HG03045 (cell line): ENCODE data around the gene SLC9A9.
"Not testable (repeated sequence)": the region's sequence is repeated elsewhere in the genome, so short reads cannot be mapped to it uniquely, and the experiment has no call there.

Experiments used
- ATAC-seq: cut with Tn5 transposase; IDR thresholded peaks from one replicate; pipeline ENCODE4 v1.9.1; 2021; ENCODE audit warnings: mild to moderate bottlenecking, moderate library complexity; ENCODE audit not compliant: unreplicated experiment

Gene SLC9A9

GRCh38 chr3:143847787-143848631 lies at the start of gene SLC9A9:
TSS of gene SLC9A9 (minus strand) at chr3:143848468. CDS start at chr3:143848322, 146 bp downstream.
- ATAC-seq = peak; percentile 86

DNA sequence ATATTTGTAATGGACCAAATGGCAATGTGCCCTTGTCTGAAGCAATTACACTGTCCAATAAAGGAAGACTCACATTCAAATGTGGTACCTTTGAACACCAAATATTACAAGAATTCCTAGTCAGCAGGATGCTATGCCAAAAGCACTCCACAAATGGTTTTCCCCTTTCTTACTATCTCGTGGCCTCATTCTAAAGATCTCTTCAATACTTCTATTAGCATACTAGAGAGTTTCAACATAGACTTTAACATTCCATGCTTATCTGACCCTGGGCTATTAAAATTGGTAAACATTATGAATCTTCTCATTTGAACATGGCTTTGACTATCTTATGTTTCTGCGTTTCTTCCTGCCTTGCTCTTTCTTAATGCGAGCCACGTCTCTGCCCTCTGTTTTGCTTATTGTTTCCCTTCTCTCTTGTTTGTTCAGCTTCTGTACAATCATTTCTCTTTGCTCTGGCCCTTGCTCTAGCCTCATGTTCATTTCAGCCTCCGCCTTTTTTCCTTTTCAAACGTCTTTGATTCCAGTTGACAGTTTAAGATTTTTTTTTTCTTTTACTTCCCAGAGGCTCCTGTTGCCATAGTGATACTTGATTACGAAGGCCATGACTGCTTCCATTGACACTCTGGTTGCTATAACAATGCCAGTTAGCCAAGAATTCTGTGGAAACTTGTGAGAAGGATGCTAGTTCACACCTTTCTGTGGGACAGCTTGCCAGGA lies 49.5 kb upstream of the SLC9A9 start:
- no peak for ATAC-seq

DNA sequence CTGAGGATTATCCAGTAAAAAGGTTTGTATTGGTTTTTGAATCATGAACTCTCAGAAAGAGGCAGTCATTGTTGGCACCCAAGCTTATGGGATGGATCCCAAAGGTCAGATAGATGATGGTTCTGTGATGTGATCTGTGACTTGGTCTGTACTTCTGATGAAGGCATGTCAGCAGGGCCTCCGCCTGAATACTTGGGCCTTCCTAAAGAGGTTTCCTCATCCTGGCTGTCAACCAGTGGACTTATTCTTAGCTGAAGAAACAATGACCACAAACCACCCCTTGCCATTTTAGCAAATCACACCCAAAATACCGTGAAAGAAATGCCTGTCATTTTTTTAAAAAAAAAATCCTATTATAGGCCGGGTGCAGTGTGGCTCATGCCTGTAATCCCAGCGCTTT lies 48.2 kb upstream of the SLC9A9 start:
- ATAC-seq = no peak

- no peak for ATAC-seq
These were observed 47.5 kb upstream of the SLC9A9 start for GRCh38 chr3:143895805-143896204.

DNA sequence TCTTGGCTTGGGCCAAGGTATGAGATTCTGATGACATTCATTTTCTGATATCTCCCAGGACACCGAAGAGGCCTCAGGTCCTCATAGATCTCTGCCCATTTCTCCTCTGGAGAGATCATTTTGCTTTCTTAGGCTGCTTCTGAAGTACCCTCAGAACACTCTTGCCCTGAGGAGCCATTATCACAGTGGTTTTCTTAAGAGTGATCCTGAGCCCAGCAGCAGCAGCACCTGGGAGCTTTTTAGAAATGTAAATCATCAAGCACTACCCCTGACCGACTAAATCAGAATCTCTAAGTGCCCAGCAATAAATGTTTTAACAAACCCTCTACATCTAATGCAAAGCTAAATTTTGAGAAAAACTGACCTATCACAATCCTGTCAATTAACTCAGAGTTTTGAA lies 40.6 kb upstream of the SLC9A9 start:
- no peak for ATAC-seq

DNA sequence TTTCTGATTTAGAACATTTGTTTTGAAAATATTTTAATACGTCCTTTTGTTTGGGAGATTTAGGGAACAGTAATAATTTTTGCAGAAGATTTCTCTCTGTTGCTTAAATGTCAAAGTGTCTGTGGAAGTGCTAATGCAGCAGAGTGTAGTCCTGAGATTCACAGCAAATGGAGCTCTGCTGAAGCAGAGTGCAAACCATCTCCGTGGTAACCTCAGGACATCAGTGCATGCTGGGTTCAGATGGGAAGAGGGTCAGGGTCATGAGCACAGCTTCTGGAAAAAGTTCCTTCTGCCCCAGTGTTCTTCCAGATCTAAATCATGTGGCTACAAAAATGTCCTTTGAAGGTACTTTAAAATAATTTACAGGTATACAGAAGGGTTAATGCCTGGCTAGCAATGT lies 39.9 kb upstream of the SLC9A9 start:
- ATAC-seq = no peak

DNA sequence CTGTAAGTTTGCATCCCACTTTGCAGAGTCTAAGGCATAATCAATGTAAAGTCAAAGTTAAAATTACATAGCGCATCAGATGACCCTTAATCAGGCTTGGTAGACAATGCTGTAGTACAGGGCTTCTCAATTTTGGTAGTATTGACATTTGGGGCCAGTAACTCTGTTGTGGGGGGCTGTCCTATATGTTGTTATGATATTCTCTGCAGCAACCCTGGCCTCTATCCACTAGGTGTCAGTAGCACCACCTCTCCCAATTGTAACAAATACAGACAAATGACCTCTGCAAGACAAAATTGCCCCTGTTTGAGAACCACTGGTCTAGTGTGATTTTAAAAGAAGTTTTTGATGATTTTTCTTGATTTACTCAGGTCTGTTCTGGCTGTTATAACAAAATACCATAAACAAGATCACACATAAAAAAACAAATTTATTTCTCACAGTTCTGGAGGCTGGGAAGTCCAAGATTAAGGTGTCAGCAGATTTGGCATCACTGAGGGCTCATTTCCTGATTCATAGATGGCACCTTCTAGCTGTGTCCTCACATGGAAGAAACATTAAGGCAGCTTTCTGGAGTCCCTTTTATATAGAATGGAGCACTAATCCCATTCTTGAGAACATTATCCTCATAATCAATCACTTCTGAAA lies 37.6 kb upstream of the SLC9A9 start:
- ATAC-seq = peak; percentile 93

GRCh38 chr3:143884861-143885260 lies 36.6 kb upstream of the SLC9A9 start:
- no peak for ATAC-seq

DNA sequence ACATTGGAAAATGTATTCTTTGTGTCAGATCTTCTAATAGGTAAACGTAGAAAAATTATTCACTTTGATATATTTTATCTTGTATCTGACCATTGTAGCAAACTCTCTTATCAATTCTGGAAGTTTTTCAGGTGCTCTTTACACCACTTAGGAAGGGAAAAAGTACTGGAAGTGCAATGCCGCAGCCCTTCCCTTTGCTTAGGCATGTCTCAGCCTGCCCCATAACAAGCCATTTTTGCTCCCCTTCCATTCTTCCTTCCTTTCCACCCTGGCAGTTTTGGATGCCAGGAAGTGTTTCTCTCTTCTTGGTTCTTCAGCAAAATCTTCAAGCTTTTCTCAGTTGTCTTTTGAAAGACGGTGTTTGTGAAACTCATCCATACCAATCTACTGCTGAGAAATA lies 34.9 kb upstream of the SLC9A9 start:
- ATAC-seq = no peak

DNA sequence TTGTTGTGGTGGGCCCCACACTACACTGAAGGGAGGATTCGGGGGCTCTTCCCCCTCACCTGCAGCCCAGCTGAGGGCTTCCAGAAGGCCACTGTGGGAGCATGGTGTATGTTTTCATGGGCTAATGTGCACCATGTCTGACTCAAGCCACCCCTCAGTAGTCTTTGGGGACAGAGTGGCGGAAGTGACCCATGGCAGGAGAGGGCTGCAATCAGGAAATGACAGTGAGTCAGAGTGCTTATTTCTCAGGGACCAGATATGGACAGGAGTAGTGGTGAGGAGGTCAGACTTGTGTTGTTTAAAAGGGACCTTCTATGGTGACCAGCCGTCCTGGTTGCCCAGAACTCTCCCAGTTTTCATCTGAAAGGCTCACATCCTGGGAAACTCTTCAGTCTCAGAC lies 32.8 kb upstream of the SLC9A9 start:
- no peak for ATAC-seq

- ATAC-seq = no peak
These were observed 27.3 kb upstream of the SLC9A9 start for GRCh38 chr3:143875546-143875945.

DNA sequence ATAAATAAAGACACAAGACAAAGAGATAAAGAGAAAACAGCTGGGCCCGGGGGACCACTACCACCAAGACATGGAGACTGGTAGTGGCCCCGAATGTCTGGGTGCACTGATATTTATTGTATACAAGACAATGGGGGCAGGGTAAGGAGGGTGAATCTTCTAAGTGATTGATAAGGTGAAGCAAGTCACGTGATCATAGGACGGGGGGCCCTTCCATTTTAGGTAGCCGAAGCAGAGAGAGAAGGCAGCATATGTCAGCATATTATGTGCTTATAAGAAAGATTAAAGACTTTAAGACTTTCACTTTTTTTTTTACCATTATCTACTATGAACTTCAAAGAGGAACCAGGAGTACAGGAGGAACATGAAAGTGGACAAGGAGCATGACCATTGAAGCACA lies 25.3 kb upstream of the SLC9A9 start:
- ATAC-seq = not testable (repeated sequence)

- ATAC-seq = no peak
These were observed 17.0 kb upstream of the SLC9A9 start for GRCh38 chr3:143865302-143865701.

GRCh38 chr3:143859465-143860203 lies 11.4 kb upstream of the SLC9A9 start:
- no peak for ATAC-seq

- no peak for ATAC-seq
These were observed 8.1 kb upstream of the SLC9A9 start for GRCh38 chr3:143856252-143856970.

DNA sequence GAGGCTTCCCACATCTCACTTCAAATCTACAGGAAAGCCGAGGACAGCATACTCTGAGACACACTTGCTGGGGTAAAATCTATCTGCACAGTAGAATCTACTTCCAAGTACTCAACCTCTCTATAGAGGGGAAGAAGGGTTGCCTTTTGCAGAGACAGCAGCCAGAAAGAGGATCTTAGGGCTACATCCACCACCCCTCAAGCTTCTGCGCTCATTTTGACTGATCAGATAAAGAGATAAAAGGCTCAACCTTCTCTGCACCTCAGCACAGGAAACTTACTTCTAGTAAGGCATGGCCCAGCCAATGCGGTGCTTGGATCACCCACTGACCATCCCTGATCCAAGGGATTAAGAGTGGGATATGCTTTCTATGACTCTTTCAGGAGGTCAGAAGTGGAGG lies 6.9 kb upstream of the SLC9A9 start:
- no peak for ATAC-seq

GRCh38 chr3:143851331-143852017 lies 3.2 kb upstream of the SLC9A9 start:
- ATAC-seq = no peak

GRCh38 chr3:143850877-143851276 lies 2.6 kb upstream of the SLC9A9 start:
- ATAC-seq = peak; percentile 33

DNA sequence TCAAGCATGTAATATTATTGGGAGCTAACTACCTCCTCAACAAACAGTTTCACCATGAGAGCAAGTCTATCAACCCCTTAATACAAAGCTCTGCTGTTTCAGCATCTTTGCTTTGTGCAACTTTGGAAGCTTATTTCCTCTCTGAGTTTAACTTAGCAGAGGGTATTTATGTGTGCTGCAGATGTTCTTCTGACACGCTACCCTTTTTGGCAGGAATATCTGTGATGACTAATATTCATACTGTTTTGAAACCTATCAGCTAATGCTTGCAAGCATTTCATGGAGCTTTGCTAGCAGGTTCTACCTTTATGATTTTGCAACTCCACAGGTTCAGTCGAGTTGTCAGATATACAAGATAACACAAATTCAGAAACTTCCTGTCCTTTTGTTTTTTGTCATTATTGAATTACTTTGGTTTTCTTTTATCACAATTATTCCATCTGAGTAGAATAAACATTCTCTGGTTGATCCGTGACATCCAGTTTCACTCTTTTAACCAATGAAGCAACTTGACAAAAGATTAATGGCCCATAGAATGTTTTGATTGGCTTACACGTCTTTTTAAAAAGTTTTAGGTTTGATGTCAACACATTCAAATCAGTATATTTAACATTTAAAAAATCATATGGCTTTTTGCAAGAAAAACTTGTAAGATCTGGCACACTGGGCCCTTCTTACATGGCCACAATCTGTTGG lies 1.7 kb upstream of the SLC9A9 start:
- ATAC-seq = peak; percentile 45
